LHCN-M2 (cell line): Measurements from ENCODE around the gene ATL1. TPM values are rescaled to one million over a fixed set of nuclear protein-coding genes. Genes with fewer than 3 reads are reported as not detected.

Experiments used
- total RNA-seq: library from RNA; depleted of rRNA; stranded (reverse); fragments of >200 nt; gene quantifications from 2 replicates; pipeline ENCODE4 v1.2.3, GENCODE V29; 2014; rRNA removed

The ATL1 gene
- total RNA-seq, 1 experiment from 2014 or later = 14.9 TPM

Other genes starting within 250 kb of the ATL1 start
- gene L2HGDH, start 247.9 kb upstream of the ATL1 start, total RNA-seq = 4.6 and 5.0 TPM in 2 replicates
- gene DMAC2L, start 247.8 kb upstream of the ATL1 start, total RNA-seq = 5.0 and 5.8 TPM in 2 replicates
- 2.1 and 3.0 TPM in 2 replicates for gene CDKL1, start 163.3 kb upstream of the ATL1 start, total RNA-seq
- gene MAP4K5, start 27.6 kb upstream of the ATL1 start, total RNA-seq = 149 and 175 TPM in 2 replicates
- 31.7 and 43.5 TPM in 2 replicates for gene SAV1, start 108.2 kb downstream of the ATL1 start, total RNA-seq